Measurements from ENCODE around the gene ZNF737.
"Not testable (repeated sequence)": the region's sequence is repeated elsewhere in the genome, so short reads cannot be mapped to it uniquely, and the experiment has no call there.

Gene ZNF737

GRCh38 chr19:20565321-20566018, at the start of gene ZNF737:
TSS of gene ZNF737 (minus strand) at chr19:20565781. CDS start at chr19:20565640, 141 bp downstream.
- DNase-seq = peak; percentile 90

- not testable (repeated sequence) for DNase-seq
These were observed 49.4 kb upstream of the ZNF737 start for GRCh38 chr19:20614971-20615370.

- DNase-seq = no peak
These were observed 47.2 kb upstream of the ZNF737 start for GRCh38 chr19:20612711-20613316.

- no peak for DNase-seq
These were observed 46.3 kb upstream of the ZNF737 start for GRCh38 chr19:20611866-20612265.

- DNase-seq = no peak
These were observed 42.4 kb upstream of the ZNF737 start for GRCh38 chr19:20607943-20608342.

GRCh38 chr19:20558571-20558970, 7.0 kb downstream of the ZNF737 start:
- DNase-seq = no peak

- no peak for DNase-seq
These were observed 7.6 kb downstream of the ZNF737 start for GRCh38 chr19:20558011-20558410.

GRCh38 chr19:20544667-20545333, 20.8 kb downstream of the ZNF737 start:
- DNase-seq = not testable (repeated sequence)

- DNase-seq = not testable (repeated sequence)
These were observed 35.3 kb downstream of the ZNF737 start for GRCh38 chr19:20530303-20530702.

- no peak for DNase-seq
These were observed 52.2 kb downstream of the ZNF737 start for GRCh38 chr19:20513189-20513904.

GRCh38 chr19:20503476-20503875, 62.1 kb downstream of the ZNF737 start:
- no peak for DNase-seq
